SK-N-SH treated with all-trans-retinoic acid at 6 μM for 48 hours (cell line): ENCODE data around the gene SF1.

Experiments
- BACH2 ChIP-seq: fragments of 250-450 bp; sonication (Bioruptor Pico); IDR thresholded peaks from 2 replicates; pipeline ENCODE4 v1.9.0; 2021; ENCODE audit warnings: mild to moderate bottlenecking, borderline replicate concordance
- GLIS3 ChIP-seq: fragments of 250-450 bp; sonication (Bioruptor Pico); IDR thresholded peaks from 2 replicates; pipeline ENCODE4 v1.5.0; 2020; ENCODE audit warnings: mild to moderate bottlenecking, moderate library complexity
- RARB ChIP-seq: fragments of 250-450 bp; sonication (Bioruptor Pico); IDR thresholded peaks from 2 replicates; pipeline ENCODE4 v1.8.0; 2021; ENCODE audit warnings: mild to moderate bottlenecking, moderate library complexity
- ZFP30 ChIP-seq: fragments of 450-650 bp; formaldehyde crosslinking; IDR thresholded peaks from 2 replicates; pipeline ENCODE4 v1.5.0; 2022; ENCODE audit warnings: mild to moderate bottlenecking, moderate library complexity
- TF ChIP-seq, protein P1 (sequence below): fragments of 250-450 bp; sonication (Bioruptor Pico); IDR thresholded peaks from 2 replicates; pipeline ENCODE4 v1.5.1; 2020; ENCODE audit warnings: low read depth, mild to moderate bottlenecking, moderate library complexity
- TF ChIP-seq, protein P2 (sequence below): fragments of 250-450 bp; sonication (Bioruptor Pico); IDR thresholded peaks from 2 replicates; pipeline ENCODE4 v1.8.0; 2021; ENCODE audit warnings: low read depth, mild to moderate bottlenecking, moderate library complexity, borderline replicate concordance

DNA sequence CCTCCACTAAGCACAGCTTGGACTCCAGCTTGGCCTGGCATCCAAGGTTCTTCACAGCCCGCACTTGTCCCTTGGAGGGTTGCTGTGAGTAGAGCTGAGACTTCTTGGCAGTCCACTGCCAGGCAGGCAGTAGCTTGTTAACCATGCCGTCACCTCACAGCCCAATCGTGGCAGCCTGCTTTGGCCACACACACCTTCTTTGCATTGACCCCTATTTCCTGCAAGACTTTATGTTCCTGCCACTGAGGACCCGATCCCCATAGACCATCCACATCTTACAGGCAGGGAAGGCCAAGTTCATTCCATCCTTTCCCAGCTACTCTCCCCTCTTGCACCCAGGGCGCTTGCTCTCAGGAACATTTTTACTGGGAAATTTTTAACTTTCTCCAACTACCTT lies 16.1 kb downstream of the SF1 start:
- TF ChIP-seq GLIS3 (CRISPR knock-in tag) (no peak), BACH2 (CRISPR knock-in tag) (no peak), RARB (CRISPR knock-in tag) (no peak), ZFP30 (CRISPR knock-in tag) (no peak)
- TF ChIP-seq, protein P1, sequence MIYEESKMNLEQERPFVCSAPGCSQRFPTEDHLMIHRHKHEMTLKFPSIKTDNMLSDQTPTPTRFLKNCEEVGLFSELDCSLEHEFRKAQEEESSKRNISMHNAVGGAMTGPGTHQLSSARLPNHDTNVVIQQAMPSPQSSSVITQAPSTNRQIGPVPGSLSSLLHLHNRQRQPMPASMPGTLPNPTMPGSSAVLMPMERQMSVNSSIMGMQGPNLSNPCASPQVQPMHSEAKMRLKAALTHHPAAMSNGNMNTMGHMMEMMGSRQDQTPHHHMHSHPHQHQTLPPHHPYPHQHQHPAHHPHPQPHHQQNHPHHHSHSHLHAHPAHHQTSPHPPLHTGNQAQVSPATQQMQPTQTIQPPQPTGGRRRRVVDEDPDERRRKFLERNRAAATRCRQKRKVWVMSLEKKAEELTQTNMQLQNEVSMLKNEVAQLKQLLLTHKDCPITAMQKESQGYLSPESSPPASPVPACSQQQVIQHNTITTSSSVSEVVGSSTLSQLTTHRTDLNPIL, result no peak
- TF ChIP-seq, protein P2, sequence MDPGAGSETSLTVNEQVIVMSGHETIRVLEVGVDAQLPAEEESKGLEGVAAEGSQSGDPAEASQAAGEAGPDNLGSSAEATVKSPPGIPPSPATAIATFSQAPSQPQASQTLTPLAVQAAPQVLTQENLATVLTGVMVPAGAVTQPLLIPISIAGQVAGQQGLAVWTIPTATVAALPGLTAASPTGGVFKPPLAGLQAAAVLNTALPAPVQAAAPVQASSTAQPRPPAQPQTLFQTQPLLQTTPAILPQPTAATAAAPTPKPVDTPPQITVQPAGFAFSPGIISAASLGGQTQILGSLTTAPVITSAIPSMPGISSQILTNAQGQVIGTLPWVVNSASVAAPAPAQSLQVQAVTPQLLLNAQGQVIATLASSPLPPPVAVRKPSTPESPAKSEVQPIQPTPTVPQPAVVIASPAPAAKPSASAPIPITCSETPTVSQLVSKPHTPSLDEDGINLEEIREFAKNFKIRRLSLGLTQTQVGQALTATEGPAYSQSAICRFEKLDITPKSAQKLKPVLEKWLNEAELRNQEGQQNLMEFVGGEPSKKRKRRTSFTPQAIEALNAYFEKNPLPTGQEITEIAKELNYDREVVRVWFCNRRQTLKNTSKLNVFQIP (CRISPR knock-in tag), result no peak
